SH-SY5Y (cell line): Measurements from ENCODE around the gene TRIM67.

Experiments used
- GATA2 ChIP-seq: IDR thresholded peaks from 2 replicates; pipeline ENCODE4 v1.6.1; 2011; ENCODE audit warnings: mild to moderate bottlenecking, low read depth, low read length
- GATA3 ChIP-seq: IDR thresholded peaks from 2 replicates; pipeline ENCODE4 v1.6.1; 2011; ENCODE audit warnings: low read depth, mild to moderate bottlenecking, low read length, moderate library complexity

The TRIM67 gene

DNA sequence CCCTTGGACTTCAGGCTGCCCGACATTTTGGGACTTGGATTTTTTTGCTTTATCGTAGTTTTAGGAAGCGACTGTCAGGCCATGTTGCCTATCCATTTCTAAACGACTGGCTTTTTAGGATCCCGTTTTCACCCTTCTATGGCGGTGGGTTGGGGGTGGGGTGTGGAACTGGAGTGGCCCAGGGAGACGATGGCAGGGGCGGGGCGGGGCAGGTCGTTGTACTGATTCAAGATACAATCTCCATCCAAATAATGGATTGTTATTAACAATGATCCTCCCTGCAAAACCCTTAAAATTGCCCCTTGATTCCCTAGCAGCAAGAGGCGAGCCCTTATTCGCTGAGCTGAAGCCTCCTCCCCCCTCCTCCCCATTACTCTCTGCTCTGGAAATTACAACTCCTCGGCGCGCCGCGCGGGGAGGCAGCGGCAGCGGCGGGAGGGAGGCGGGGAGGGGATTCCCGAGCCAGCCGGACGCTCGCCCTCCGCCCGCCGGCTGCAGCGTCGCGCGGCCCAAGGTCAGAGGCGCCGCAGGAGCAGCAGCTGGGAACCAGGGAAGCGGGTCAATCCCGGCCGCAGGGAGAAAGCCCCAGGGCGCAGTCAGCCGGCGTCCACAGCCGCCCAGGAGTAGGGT lies at the start of gene TRIM67:
Gene TRIM67, plus strand, starts transcription at position 392 of the 630 bp plus-strand sequence. CDS start 912 bp downstream, outside the sequence.
- TF ChIP-seq GATA3 (no peak), GATA2 (peak; percentile 55)

DNA sequence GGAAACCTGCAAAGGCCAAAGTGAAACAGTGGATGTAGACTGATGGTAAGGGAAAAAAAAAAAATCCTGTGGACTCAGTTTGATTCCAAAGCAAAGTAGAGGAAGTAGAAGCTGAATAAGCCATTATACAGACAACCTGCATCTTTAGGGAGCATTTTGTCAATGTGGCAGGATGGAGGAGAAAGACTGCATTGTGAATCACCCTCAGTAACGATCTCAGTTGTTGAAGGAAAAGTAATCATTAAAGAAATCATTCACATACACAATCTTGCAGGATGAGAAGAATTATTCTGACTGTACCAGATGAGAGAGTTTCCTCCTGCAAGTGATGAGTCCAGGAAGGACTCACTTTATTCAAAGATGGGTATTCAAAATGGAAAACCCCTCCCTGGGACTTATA lies 45.1 kb upstream of the TRIM67 start:
- TF ChIP-seq GATA3 (no peak), GATA2 (no peak)

- TF ChIP-seq GATA3 (no peak), GATA2 (no peak)
Observed at GRCh38 chr1:231118704-231119453, 43.0 kb upstream of the TRIM67 start.

DNA sequence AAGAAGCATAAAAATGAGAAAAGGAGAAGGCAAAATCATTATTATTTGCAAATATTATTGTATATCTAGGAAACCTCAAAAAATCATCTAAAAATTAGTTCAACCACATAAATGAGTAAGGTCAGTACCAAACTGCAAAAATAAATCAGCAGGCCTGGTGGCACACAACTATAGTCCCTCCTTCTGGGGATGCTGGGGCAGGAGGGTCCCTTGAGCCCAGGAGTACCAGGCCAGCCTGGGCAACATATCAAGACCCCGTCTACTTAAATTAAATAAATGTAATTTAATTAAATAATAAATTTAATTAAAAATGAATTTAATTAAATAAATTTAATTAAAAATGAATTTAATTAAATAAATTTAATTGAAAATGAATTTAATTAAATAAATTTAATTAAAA lies 40.3 kb upstream of the TRIM67 start:
- TF ChIP-seq GATA3 = no peak
- no peak for TF ChIP-seq GATA2

- TF ChIP-seq GATA2 (no peak), GATA3 (no peak)
Observed at GRCh38 chr1:231122143-231122542, 39.7 kb upstream of the TRIM67 start.

DNA sequence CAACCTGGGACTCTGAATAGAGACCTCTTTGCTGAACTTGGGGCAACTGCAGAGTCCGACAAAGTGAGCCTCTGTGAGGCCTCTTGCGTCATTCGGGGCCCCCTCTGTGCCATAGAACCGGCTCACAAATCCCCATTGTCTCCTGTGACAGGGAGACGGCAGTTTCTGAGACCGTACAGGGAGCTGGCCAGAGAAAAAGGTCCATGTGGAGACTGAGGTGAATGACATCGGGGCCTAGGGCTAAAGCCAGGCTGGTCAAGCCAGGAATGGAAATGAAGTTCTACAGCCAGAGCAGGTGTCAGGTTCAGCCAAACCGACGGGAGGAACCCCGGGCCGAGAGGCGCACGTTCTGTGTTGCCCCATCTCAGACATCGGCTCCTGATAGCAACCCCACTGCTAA lies 37.1 kb upstream of the TRIM67 start:
- TF ChIP-seq GATA2 = no peak
- TF ChIP-seq GATA3 = no peak

DNA sequence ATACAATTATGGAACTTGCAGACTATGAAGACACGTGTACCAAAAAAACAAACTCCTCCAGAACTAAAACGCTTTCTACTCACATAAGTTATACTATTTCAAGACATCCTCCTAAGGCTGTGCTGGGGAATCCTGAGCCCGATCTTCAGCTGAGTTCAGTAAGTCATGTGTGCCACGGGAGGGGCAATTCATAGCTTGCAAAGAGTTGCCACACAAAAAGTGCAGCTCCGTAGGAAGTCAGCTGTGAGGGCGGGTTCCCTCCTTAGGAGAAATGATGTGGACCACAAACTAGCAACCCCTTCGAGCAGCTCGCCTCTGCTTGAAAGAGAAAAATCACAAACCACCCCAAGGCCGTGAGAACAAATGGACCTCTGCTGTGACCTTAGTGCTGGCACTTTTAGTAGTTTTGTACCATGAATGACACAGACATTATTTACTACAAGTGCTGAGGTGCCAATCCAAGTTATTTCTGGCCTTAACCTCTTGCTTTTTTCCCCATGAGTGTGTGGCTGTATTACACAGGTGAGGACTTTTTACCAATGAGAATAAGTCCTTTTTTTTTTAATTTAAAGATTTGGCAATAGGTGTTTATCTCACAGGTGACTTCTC lies 35.8 kb upstream of the TRIM67 start:
- TF ChIP-seq GATA3 = no peak
- no peak for TF ChIP-seq GATA2

DNA sequence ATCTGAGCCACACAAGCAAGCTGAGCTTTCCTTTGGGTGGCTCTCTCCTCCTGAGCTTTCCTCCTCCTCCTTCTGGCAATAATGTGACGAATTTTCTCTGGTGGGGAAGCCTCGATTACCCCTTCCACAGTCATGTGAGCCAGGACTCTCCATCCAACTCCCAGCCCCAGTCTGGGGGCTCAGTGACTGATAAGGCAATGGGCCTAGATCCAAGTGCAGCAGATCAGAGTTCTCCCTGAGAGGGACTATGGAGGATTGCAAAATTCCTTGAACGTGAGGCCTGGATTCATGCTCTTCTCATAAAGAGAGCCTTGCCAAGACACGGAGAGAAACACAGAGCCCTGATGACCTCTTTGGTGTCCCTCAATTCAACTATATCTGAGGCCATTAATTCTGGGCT lies 31.3 kb upstream of the TRIM67 start:
- TF ChIP-seq GATA3 (no peak), GATA2 (no peak)

GRCh38 chr1:231134624-231135023 lies 27.2 kb upstream of the TRIM67 start:
- TF ChIP-seq GATA3 (no peak), GATA2 (no peak)

GRCh38 chr1:231138236-231138635 lies 23.6 kb upstream of the TRIM67 start:
- TF ChIP-seq GATA2 (no peak), GATA3 (no peak)

GRCh38 chr1:231139125-231139649 lies 22.7 kb upstream of the TRIM67 start:
- TF ChIP-seq GATA3 (no peak), GATA2 (no peak)

DNA sequence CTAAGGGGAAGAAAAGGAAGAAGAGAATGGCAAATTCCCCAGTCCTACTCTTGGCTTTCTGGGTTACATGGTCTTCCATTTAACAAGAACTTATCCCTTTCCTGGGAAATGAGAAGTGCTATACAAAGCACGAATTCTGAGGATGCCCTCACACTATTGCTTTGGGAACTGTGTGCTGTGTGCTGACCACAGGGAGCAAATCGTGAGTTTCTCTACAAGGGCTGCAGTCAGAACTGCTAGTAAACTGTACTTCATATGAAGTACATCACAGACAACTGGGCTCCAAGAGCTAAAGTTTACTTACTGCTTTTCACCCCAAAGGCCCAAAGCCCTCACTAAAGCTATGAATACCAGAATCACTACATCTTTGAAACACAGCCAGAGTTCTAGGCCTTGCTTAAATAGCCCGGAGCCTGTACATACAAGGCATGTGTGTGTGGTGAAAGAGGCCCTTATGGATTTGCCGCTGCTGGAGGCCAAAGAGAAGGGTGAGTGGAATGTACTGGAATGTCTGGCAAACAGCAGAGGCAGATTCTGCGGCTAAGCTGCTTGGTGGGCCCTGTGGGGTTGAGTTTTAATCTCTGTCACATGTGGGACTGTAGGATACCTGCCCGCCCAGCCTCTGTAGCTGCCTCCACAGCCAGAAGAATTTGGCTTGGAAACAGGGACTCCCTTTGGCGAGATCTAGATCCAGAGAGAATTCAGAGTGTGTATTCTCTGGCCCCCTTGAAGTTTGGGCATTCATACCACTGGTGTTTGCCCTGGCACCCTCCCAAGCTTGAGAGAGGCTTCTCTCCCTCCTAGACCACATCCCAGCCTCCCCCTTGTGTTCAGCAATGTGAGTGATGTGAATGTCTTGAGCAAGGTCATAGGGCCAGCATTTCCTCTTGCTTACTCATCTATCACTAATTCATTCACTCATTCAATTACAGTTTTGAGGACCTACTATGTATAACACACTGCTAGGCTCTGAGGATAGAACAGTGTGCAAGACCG lies 21.9 kb upstream of the TRIM67 start:
- TF ChIP-seq GATA2 = no peak
- TF ChIP-seq GATA3 = no peak

GRCh38 chr1:231144416-231145193 lies 17.3 kb upstream of the TRIM67 start:
- TF ChIP-seq GATA2 (no peak), GATA3 (no peak)

- TF ChIP-seq GATA2 = no peak
- TF ChIP-seq GATA3 = no peak
Observed at GRCh38 chr1:231147896-231148295, 14.0 kb upstream of the TRIM67 start.
